Adrenal gland (tissue), 5 donors: Measurements from ENCODE around the gene RANGAP1.

Experiments
- CTCF ChIP-seq, 6 experiments: fragments of 450-650 bp in 4 of 6; fragments of 200-600 bp in 2 of 6; sonication (generic) in 1 of 6; IDR thresholded peaks; 1 replicate in 5 of 6; 2 replicates in 1 of 6; pipeline versions ENCODE4 v1.5.1 to v1.8.0; 2016 to 2021; ENCODE audit warnings: antibody characterized with exemption in 6 of 6, mild to moderate bottlenecking in 2 of 6, moderate library complexity in 1 of 6
- POLR2A ChIP-seq, 2 donors: fragments of 450-650 bp; IDR thresholded peaks; one replicate each; pipeline ENCODE4 v1.6.1; 2017; ENCODE audit warnings: antibody characterized with exemption in 2 of 2, mild to moderate bottlenecking in 2 of 2, moderate library complexity in 1 of 2
- donor health status: DM: no; HTN: no; CAD: no.

- TF ChIP-seq CTCF (IDR thresholded peaks at IDR 0.05), result no peak
- TF ChIP-seq POLR2A (IDR thresholded peaks at IDR 0.05), result no peak
Observed at GRCh38 chr22:41222846-41223507, 63.0 kb downstream of the RANGAP1 start.
